ENCODE measurements around the gene CNST.

GRCh38 chr1:246595146-246595545, 28.9 kb downstream of the CNST start:
- TF ChIP-seq YY1 (IDR thresholded peaks at IDR 0.05; ENCODE audit: insufficient read depth, insufficient read length) (no peak), ZNF274 (IDR thresholded peaks at IDR 0.05; ENCODE audit: low read depth, low read length) (no peak), SUZ12 (IDR thresholded peaks at IDR 0.05; ENCODE audit: extremely low read depth, insufficient read depth, insufficient read length) (no peak)

Measured in NT2/D1 (cell line).